ENCODE data around the gene LCN10. TPM values are rescaled to one million over a fixed set of nuclear protein-coding genes. Genes with fewer than 3 reads are reported as not detected.

The LCN10 gene
- total and polyA plus RNA-seq, 2 of the 13 experiments (the other 11 are each of a cell fraction or from before 2014, with no cell fraction given): 0.53 to 0.61 TPM

GRCh38 chr9:136787690-136788400 is 45.1 kb upstream of the LCN10 start (continued):
- TF ChIP-seq ZHX2 (IDR thresholded peaks at IDR 0.05; ENCODE audit: low read depth) (no peak), ZHX2 (CRISPR knock-in tag; IDR thresholded peaks at IDR 0.05; ENCODE audit: borderline replicate concordance) (no peak), ARID2 (CRISPR knock-in tag; IDR thresholded peaks at IDR 0.05; ENCODE audit: borderline replicate concordance) (no peak), ZNF772 (CRISPR knock-in tag; IDR thresholded peaks at IDR 0.05) (no peak), KDM5B (CRISPR knock-in tag; IDR thresholded peaks at IDR 0.05; ENCODE audit: borderline replicate concordance) (peak; percentile 48; the same call in 1 of the 2 replicates), FIP1L1 (IDR thresholded peaks at IDR 0.05; ENCODE audit: borderline replicate concordance, insufficient read depth, low read depth, low read length) (no peak), KLF13 (CRISPR knock-in tag; IDR thresholded peaks at IDR 0.05) (no peak), MEIS1 (CRISPR knock-in tag; IDR thresholded peaks at IDR 0.05; ENCODE audit: borderline replicate concordance) (no peak), KLF16 (CRISPR knock-in tag; IDR thresholded peaks at IDR 0.05) (no peak), ZBTB33 (CRISPR knock-in tag; IDR thresholded peaks at IDR 0.05) (peak; percentile 37; the same call in 1 of the 2 replicates), ZFP62 (CRISPR knock-in tag; IDR thresholded peaks at IDR 0.05) (no peak), TEAD2 (CRISPR knock-in tag; IDR thresholded peaks at IDR 0.05) (no peak), EZH2 (conservative IDR thresholded peaks at IDR 0.05; ENCODE audit: low read depth, low read length) (no peak)
- TF ChIP-seq, protein P1, sequence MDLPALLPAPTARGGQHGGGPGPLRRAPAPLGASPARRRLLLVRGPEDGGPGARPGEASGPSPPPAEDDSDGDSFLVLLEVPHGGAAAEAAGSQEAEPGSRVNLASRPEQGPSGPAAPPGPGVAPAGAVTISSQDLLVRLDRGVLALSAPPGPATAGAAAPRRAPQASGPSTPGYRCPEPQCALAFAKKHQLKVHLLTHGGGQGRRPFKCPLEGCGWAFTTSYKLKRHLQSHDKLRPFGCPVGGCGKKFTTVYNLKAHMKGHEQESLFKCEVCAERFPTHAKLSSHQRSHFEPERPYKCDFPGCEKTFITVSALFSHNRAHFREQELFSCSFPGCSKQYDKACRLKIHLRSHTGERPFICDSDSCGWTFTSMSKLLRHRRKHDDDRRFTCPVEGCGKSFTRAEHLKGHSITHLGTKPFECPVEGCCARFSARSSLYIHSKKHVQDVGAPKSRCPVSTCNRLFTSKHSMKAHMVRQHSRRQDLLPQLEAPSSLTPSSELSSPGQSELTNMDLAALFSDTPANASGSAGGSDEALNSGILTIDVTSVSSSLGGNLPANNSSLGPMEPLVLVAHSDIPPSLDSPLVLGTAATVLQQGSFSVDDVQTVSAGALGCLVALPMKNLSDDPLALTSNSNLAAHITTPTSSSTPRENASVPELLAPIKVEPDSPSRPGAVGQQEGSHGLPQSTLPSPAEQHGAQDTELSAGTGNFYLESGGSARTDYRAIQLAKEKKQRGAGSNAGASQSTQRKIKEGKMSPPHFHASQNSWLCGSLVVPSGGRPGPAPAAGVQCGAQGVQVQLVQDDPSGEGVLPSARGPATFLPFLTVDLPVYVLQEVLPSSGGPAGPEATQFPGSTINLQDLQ (CRISPR knock-in tag; IDR thresholded peaks at IDR 0.05): no peak
- TF ChIP-seq, protein P2, sequence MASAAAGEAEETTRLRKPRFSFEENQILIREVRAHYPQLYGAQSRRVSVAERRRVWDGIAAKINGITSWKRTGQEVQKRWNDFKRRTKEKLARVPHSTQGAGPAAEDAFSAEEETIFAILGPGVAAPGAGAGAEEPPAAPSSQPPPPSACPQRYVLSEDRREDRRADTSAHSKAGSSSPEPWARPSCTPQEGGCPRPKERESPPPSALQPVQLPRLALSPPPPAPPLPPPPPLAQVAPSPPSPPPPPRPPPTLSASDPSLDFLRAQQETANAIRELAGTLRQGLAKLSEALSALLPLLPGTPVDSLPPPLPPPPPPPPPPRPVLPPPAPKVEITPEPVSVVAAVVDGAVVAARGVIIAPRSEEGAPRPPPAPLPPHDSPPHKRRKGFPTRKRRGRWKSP (CRISPR knock-in tag; IDR thresholded peaks at IDR 0.05): 0 out of 2 replicates have a peak, but pooled peaks have one; percentile 72
